Effector memory CD4-positive, alpha-beta T cell (primary cell): ENCODE results near the gene STX1A.
"Not testable (repeated sequence)": the region's sequence is repeated elsewhere in the genome, so short reads cannot be mapped to it uniquely, and the experiment has no call there.

Experiments used
- DNase-seq, 3 donors: peaks; one replicate each; pipeline ENCODE4 v3.0.0-alpha.2; 2020
- H3K27ac ChIP-seq: 2 replicates; pipeline ENCODE4 v1.7.0; 2013; ENCODE audit warnings: mild to moderate bottlenecking, low read length, moderate library complexity; ENCODE audit not compliant: insufficient read depth, poor library complexity, severe bottlenecking
- H3K27me3 ChIP-seq: replicated peaks from 2 replicates; pipeline ENCODE4 v1.7.0; 2013; ENCODE audit warnings: mild to moderate bottlenecking, low read length; ENCODE audit not compliant: insufficient read depth, control insufficient read depth, poor library complexity, severe bottlenecking
- H3K36me3 ChIP-seq: 2 replicates; pipeline ENCODE4 v1.7.0; 2013; ENCODE audit warnings: mild to moderate bottlenecking, low read length, moderate library complexity; ENCODE audit not compliant: control insufficient read depth, insufficient read depth
- H3K4me1 ChIP-seq: 2 replicates; pipeline ENCODE4 v1.7.0; 2013; ENCODE audit warnings: low read length, mild to moderate bottlenecking; ENCODE audit not compliant: control insufficient read depth, insufficient read depth, poor library complexity, severe bottlenecking
- H3K4me3 ChIP-seq: 2 replicates; pipeline ENCODE4 v1.7.0; 2013; ENCODE audit warnings: low read length, low read depth, mild to moderate bottlenecking; ENCODE audit not compliant: insufficient read depth, poor library complexity, severe bottlenecking
- H3K9me3 ChIP-seq: 2 replicates; pipeline ENCODE4 v1.7.0; 2013; ENCODE audit warnings: mild to moderate bottlenecking, low read length, moderate library complexity; ENCODE audit not compliant: control insufficient read depth

STX1A gene

DNA sequence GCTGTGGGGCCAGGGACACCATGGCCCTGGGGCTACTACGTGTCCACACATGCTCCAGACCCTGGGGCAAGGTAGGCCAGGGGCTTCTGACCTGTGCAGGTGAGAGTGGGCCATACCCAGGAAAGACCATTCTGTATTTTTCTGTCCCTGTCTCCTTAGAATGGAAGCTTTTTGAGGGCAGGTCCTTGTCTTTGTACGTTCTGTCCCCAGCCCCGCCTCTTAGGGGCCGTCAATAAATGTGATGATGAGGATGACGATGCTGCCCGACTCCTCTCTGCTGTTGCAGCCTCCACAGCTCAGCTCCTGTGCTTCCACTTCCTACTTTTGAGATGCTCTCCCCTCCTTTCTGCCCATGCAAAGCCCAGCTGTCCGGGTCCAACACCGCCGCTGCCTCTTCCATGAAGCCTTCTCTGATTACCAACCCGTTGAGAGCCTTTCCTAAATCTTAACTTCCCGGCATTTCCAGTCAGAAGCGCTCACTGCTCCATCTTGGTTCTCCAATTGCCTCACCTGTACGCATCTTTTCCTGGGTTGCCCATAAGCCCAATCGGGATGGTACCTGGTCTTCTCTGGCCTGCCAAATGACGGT, 47.5 kb downstream of the STX1A start:
- no peak for DNase-seq
- Histone ChIP-seq H3K27me3 (peaks cover 11% of the 10 kb centered on the region), H3K27ac (no peak overlapping the region), H3K4me3 (no peak overlapping the region), H3K9me3 (no peaks in the 10 kb centered on the region), H3K4me1 (peaks cover 10% of the 10 kb centered on the region), H3K36me3 (no peaks in the 10 kb centered on the region)

DNA sequence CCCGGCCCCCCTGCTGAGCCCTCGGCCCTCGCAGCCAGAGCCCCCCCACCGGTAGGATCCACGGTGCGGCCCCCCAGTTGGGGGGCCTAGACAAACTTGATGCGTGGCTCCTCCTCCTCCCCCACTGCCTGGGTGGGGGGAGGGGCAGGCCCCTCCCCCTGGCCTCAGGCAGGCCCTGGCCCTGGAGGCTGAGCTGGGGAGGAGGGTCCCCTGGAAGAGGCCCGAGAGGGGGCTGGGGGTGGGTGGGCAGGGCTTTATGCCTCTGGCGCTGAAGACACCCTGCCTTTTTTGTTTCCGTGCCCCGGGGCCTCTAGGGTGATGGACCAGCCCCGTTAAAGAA, 48.2 kb downstream of the STX1A start:
- Histone ChIP-seq H3K9me3 (no peaks in the 10 kb centered on the region), H3K27me3 (peaks cover 11% of the 10 kb centered on the region), H3K4me1 (peaks cover 10% of the 10 kb centered on the region), H3K4me3 (no peak overlapping the region), H3K27ac (no peak overlapping the region), H3K36me3 (no peaks in the 10 kb centered on the region)
- no peak for DNase-seq

DNA sequence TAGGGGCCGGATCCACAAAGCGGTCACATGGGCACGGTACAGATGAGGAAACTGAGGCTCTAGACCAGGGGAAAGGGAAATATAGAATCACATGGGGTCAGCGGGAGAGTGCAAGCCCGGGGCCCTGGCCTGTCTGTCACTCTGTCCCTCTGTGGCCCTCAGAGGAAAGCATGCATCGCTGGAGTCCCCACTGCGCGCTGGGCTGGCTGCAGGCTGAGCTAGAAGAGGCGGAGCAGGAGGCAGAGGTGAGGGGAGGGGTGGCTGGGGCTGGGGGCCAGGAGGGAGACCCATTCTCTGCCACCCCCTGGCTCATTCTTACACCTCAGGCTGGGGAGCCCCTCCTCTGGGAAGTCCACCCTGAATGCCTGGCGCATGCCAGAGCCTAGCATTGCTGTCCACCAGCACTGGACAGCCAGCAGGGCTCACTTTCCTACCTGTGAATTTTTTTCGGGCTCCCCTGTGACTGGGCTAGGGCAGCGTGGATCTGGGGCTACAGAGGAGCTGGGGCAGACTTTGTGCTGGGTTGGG, 49.5 kb downstream of the STX1A start:
- H3K4me3 ChIP-seq = no peak overlapping the region
- no peaks in the 10 kb centered on the region for H3K9me3 ChIP-seq
- peaks cover 10% of the 10 kb centered on the region for H3K4me1 ChIP-seq
- H3K27me3 ChIP-seq = peaks cover 11% of the 10 kb centered on the region
- no peaks in the 10 kb centered on the region for H3K36me3 ChIP-seq
- no peak for DNase-seq
- no peak overlapping the region for H3K27ac ChIP-seq

DNA sequence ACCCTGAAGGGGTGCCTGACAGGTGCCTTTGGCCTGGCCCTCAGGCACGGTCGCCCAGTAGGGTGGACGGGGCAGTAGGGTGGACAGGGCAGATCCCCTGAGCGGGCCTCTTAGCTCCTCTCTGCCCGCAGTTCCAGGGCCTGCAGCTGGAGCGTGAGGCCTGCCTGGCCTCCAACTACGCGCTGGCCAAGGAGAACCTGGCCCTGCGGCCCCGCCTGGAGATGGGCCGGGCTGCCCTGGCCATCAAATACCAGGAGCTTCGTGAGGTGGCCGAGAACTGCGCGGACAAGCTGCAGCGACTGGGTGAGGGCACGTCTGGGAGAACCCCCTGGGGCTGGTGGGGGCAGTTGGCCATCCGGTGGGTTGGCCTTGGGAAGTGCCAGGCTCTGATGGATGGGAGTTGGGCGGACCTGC, 50.2 kb downstream of the STX1A start:
- Histone ChIP-seq H3K27me3 (peaks cover 11% of the 10 kb centered on the region), H3K4me3 (no peak overlapping the region)

GRCh38 chr7:73668886-73669230, 50.6 kb downstream of the STX1A start:
- Histone ChIP-seq H3K36me3 (no peaks in the 10 kb centered on the region), H3K27me3 (peaks cover 11% of the 10 kb centered on the region), H3K4me3 (no peak overlapping the region), H3K9me3 (no peaks in the 10 kb centered on the region), H3K27ac (no peak overlapping the region), H3K4me1 (peaks cover 10% of the 10 kb centered on the region)
- no peak for DNase-seq

More for the DNA sequence above, 50.2 kb downstream of the STX1A start:
- Histone ChIP-seq H3K36me3 (no peaks in the 10 kb centered on the region), H3K4me1 (peaks cover 10% of the 10 kb centered on the region), H3K27ac (no peak overlapping the region), H3K9me3 (no peaks in the 10 kb centered on the region)
- no peak for DNase-seq

DNA sequence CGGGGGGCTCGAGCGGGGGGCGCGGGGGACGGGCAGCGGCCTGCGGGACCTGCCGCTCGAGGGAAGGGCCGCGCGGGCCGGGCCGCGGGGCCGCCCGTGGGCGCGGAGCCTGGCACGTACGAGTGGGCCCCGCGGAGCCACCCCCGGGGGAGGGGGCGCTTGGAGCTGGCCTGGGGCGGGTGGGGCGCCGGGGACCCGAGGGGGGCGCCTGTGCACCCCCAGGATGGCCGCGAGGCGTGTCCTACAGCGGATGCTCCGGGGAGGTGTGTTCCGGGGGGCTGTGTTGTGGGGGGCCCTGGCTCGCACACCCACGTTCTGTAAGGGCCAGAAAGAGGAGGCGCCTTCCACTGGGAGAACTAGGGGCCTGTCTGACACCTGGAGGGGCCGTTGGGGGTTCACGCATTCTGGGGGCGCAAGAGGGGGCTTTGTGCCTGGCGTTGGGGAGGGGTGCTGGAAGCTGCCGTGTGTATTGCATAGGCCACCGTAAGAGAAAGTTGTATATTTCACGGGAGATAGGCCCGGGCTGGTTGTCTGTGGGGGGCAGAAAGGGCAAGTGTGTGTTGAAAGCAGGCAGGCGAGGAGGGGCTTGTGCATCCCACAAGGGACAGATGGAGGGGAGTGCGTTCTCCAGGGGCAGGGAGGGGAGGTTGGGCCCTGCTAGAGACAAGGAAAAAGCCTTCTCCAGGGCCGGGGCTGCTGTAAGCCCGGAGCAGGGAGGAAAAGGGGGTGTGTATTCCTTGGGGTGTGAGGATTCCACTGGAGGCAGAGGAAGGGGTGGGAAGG, 51.2 kb downstream of the STX1A start:
- H3K4me3 ChIP-seq = peak overlapping the region; percentile 37
- peaks cover 10% of the 10 kb centered on the region for H3K4me1 ChIP-seq
- no peak overlapping the region for H3K27ac ChIP-seq
- no peaks in the 10 kb centered on the region for H3K9me3 ChIP-seq
- peaks cover 11% of the 10 kb centered on the region for H3K27me3 ChIP-seq
- DNase-seq = no peak
- H3K36me3 ChIP-seq = no peaks in the 10 kb centered on the region

GRCh38 chr7:73667344-73668102, 51.9 kb downstream of the STX1A start, which contains the start of gene VPS37D:
Gene VPS37D, plus strand, starts transcription at chr7:73667831. Its CDS starts 128 bp downstream, at chr7:73667959.
- H3K4me1 ChIP-seq = peaks cover 10% of the 10 kb centered on the region
- peak; percentile 83 to 90 (median 90) for DNase-seq
- peak within 1 kb of the TSS; percentile 38 for H3K4me3 ChIP-seq
- H3K27ac ChIP-seq = no peak within 1 kb of the TSS
- peaks cover 11% of the 10 kb centered on the region for H3K27me3 ChIP-seq
- H3K9me3 ChIP-seq = no peaks in the 10 kb centered on the region
- no peaks in the 10 kb centered on the region for H3K36me3 ChIP-seq

DNA sequence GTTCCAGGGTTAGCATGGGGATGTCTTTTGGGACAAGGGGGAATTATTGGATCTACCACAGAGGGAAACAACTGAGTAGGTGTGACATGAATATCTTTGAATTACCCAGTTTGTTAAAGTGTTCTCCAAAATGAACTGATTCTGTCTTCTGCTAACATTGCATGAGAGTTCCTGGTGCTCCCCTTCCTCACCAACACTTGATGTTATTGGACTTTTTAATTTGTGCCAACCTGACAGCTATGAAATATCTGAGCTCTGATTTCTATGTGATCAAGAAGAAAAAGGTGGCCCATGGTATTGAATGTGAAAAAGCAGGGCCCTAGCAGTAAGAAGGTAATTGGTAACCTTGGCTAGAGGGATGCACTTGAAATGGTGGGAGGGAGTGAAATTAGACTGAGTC, 56.4 kb downstream of the STX1A start:
- no peak for DNase-seq
- Histone ChIP-seq H3K36me3 (no peaks in the 10 kb centered on the region), H3K4me1 (peaks cover 3% of the 10 kb centered on the region), H3K9me3 (no peaks in the 10 kb centered on the region), H3K27me3 (no peaks in the 10 kb centered on the region), H3K27ac (no peak overlapping the region), H3K4me3 (no peak overlapping the region)

GRCh38 chr7:73660594-73660993, 58.9 kb downstream of the STX1A start:
- not testable (repeated sequence) for H3K27me3 ChIP-seq, H3K9me3 ChIP-seq, H3K27ac ChIP-seq, H3K4me1 ChIP-seq, H3K4me3 ChIP-seq, DNase-seq, H3K36me3 ChIP-seq

GRCh38 chr7:73659983-73660382, 59.5 kb downstream of the STX1A start:
- H3K9me3 ChIP-seq = no peaks in the 10 kb centered on the region
- DNase-seq = no peak
- H3K36me3 ChIP-seq = no peaks in the 10 kb centered on the region
- no peak overlapping the region for H3K27ac ChIP-seq
- no peak overlapping the region for H3K4me3 ChIP-seq
- H3K4me1 ChIP-seq = no peaks in the 10 kb centered on the region
- H3K27me3 ChIP-seq = no peaks in the 10 kb centered on the region
